Occipital lobe (tissue), 2 donors: ENCODE measurements around the gene HSD11B2. TPM values are rescaled to one million over a fixed set of nuclear protein-coding genes. Genes with fewer than 3 reads are reported as not detected.

Source experiments
- DNase-seq: peaks from one replicate; lab custom pipeline; 2025; lab: John Stamatoyannopoulos, UW
- total RNA-seq: library from RNA; depleted of rRNA; stranded (reverse); fragments of >200 nt; gene quantifications from one replicate; pipeline ENCODE4 v1.2.3, GENCODE V29; 2014

HSD11B2 gene
- total RNA-seq, 1 donor from 2014 or later = not detected

DNA sequence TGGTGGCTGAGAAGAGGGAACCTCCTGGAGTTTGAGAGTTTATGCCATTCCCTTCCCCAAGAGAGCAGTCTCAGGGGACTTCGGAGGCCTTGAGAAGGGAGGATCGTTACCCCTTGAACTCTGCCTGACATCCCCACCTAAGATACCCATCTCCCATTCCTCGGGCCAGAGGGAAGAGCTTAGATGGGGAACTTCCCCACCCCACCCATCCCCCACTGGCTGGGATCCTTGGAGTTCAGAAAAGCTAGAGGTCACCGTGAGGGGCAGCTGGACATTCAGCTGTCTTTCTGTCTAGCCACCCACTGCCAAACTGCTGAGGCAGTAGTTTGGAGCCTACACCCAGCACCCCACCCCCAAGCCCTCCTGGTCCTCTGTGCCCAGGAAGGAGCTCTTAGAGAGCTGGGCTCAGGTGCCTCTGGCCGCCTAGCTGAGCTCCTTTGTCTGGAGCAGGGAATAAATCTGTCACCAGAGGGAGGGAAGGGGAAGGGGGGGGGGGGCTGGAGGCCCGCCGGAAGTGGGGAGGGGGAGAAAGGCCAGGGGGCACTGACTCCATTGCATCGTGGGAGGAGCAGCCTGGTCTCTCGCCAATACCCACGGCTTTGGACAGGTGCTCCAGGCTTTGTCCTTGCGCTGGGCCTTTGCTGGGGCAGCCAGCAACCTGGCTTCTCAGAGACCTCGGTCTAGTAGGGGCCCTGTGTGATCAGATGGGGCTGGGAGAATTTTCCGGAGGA is 1.0 kb downstream of the HSD11B2 start:
- no peak for DNase-seq

DNA sequence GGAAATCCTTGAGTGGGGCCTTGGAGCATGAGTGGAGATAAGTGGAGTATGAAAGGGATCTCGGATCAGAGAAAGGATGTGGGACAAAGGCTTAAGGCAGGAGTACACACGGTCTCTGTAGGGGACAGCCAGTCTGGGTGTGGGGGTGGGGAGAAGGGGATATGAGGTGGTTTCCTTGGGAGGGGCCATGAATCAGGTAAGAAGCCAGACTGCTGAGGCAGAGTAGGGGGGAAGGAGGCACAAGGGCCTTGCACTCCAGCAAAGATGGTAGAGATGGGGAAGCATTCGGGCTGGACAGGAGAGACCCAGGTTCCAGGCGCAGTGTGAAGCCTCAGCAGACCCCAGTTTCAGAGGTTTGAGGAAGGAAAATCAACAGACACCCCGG is 1.6 kb downstream of the HSD11B2 start:
- no peak for DNase-seq

DNA sequence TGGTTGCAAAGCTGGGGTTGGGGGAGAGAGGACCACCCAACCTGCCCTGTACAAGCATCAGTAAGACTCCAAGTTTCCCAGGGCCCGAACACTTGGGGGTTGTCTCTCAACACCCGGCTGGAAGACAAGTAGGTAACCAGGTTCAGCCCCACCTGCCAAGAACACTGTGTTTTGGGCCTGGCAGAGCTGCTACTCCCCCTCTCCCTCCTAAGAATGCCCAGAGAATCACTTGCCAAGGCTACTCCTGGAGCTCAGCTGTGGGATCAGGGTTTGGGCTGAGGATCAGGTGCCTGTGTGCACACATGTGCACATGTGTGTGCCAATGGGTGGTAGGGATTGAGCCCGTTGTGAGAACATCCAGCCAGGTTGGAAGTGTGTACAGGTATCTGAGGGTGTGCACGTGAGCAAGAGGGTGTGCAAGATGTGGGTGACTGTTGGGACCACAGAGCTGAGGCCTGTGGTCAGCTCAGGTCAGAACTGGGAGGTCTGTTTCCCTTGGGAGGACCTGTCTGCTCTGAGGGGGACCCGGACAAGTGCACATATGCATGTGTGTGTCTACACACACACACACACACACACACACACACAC is 2.3 kb downstream of the HSD11B2 start:
- DNase-seq = no peak

DNA sequence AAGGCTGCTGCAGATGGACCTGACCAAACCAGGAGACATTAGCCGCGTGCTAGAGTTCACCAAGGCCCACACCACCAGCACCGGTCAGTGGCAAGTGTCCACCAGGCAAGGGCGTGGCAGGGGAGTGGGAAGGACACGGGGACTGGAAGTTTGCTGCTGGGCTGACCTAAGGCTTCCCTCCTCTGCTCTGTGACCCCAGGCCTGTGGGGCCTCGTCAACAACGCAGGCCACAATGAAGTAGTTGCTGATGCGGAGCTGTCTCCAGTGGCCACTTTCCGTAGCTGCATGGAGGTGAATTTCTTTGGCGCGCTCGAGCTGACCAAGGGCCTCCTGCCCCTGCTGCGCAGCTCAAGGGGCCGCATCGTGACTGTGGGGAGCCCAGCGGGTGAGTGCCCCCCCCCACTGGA is 4.8 kb downstream of the HSD11B2 start:
- no peak for DNase-seq

DNA sequence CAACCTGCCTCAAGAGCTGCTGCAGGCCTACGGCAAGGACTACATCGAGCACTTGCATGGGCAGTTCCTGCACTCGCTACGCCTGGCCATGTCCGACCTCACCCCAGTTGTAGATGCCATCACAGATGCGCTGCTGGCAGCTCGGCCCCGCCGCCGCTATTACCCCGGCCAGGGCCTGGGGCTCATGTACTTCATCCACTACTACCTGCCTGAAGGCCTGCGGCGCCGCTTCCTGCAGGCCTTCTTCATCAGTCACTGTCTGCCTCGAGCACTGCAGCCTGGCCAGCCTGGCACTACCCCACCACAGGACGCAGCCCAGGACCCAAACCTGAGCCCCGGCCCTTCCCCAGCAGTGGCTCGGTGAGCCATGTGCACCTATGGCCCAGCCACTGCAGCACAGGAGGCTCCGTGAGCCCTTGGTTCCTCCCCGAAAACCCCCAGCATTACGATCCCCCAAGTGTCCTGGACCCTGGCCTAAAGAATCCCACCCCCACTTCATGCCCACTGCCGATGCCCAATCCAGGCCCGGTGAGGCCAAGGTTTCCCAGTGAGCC is 5.8 kb downstream of the HSD11B2 start:
- no peak for DNase-seq

DNA sequence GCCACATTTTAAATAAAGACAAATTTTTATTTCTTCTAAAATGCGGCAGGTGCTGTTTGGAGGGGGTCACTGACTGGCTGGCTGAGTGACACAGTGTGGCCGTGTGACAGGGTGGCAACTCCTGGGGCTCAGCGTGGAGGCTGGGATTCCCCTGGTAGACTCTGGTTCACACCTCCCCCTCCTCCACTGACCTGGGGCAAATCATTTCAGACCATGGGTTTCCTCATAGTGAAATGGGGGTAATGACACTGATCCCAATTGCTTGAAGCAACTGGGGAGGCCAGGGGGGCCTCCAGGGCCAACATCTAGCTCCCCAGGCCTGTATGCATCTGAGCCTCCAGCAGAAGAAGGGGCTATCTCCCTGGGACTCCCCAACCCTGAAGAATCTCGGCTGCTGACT is 6.6 kb downstream of the HSD11B2 start:
- no peak for DNase-seq

DNA sequence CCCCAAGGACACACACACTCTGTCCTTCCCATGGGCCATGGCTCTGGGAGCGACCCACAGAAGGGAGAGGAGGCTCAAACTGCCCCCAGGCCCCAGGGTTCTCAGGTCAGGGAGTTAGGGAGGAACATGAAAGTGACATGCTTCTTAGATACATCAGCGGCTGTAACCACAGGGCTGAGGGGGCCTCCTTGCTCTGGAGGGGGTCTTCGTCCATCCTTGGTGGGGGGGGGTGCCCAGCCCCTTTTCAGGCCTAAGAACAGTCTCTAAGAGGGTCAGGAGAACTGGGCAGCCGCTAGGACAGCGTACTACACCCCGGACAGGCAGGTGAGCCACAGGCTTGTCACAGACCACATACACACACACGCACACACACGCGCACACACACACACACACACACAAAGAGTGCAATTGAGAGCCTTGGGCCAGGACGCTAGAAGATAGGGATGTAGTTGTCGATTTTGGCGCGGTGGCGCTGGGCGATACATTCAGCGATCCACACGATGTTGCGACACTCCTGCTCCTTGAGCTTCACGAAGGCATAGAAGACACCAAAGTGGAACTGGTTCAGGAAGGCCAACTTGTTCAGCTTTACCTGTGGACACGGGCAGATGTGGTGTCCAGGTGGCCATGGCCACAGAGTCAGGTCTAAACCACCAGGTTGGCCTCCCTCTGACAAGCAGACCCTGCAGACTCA is 7.3 kb downstream of the HSD11B2 start:
- no peak for DNase-seq

DNA sequence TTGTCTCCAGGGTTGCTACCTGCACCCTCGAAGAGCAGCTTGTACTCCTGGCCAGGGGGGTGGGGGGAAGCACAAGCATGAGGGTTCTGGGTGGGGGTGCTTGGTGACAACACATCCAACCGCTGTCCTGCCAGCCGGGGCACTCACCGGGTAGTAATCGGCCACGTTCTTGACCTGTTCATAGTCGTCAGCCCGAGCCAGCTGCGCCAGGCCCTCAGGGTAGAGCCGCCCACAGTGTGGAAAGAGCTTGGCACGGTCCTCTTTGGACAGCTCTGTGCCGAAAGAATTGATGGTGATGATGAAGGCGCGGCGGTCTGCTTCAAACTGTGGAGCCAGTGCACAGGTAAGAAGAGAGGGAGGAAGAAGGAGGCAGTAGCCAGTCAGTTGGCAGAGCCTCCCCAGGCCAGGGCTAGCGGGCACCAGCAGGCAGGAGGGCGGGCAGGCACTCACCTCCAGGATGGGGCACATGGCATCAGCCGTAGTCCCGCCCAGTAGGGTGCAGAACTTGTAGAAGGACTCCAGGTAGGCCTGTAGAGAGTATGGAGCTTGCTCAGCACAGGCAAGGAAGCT is 8.0 kb downstream of the HSD11B2 start:
- no peak for DNase-seq

DNA sequence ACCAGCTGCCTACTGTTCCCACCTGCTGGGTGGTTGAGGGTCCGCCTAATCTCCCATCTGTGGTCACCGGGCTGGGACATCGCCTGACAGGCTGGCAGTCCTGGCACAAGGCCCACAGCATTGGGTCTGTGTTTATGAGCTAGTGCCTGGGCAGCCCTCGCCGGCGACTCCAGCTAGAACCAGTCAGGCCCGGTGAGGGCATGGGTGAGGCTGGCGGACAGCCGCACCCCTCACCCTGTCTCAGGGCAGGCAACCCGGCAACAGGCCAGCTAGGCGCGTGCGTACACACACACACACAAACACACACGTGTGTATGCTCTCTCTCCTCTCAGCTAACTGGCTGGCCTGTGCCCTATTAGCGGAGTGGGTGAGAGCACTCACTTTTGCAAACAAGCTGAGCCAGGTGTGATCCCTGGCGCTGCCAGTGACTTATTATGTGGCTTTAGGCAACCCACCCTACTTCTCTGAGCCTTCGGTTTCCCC is 10.4 kb downstream of the HSD11B2 start:
- no peak for DNase-seq

DNA sequence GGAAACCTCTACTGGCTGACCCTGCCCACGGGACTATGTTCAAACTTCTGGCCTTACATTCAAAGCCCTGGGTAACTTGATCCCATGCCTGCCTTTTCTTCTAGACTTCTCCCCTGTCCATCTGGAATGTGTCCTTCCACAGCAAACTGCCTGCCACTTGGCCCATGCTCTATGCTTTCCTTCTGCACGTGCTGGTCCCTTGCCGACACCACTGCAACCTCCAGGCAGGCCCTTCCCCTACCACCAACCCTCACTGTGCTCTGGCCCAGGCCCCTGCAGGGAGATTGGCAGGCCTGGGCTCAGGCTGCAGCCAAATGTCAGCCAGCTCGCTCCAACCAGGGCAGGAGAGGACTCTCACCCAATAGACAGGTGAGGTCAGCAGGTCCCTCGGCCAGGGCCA is 11.0 kb downstream of the HSD11B2 start:
- no peak for DNase-seq

DNA sequence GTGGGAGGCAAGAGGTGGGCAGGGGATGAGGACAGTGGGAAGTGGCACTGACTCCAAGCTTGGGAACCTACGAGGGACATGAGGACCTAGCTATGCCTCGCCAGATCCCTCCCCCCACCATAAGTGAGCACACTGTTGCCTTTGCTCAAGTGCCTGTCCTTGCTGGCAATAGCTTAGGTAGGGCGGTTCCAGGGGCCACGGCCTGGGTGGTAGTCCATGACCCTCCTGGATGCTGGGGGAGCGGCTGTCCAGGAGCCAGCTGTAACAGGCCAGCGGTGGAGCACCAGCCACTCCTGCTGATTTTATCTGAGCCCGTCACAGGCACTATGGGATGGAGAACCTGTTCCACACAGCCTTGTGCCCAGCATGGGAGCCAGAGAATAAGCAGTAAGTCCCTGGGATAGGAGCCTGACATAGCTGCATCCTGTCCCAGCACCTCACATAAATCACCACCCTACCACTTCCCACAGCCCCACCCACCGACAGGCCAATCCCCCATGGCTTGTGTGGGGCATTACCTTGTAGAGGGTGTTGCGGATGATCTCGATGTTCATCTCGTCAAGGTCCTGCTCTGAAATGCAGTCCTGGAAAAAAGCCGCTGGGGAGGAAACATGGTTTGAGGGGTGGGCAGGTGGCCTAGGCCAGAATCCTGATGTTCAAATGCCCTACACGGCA is 11.8 kb downstream of the HSD11B2 start:
- DNase-seq = no peak

DNA sequence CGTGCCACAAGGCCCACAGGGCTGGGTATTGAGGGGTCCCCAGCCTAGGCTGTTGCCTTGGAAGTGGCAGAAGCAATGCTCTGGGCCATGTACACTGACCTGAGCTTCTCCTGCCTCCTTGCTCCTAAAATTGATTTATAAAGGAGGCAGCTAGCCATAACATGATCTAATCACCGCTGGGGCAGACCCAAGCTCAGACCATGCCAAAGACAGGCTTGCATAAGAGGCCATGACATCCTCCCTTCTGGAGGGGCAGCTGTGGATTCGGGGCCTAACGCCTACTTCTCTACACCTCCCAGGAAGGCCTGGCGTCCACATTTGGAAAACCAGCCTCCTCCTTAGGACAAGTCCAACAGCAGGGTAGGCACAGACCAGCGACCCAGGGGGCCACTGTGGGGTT is 12.3 kb downstream of the HSD11B2 start:
- DNase-seq = no peak

DNA sequence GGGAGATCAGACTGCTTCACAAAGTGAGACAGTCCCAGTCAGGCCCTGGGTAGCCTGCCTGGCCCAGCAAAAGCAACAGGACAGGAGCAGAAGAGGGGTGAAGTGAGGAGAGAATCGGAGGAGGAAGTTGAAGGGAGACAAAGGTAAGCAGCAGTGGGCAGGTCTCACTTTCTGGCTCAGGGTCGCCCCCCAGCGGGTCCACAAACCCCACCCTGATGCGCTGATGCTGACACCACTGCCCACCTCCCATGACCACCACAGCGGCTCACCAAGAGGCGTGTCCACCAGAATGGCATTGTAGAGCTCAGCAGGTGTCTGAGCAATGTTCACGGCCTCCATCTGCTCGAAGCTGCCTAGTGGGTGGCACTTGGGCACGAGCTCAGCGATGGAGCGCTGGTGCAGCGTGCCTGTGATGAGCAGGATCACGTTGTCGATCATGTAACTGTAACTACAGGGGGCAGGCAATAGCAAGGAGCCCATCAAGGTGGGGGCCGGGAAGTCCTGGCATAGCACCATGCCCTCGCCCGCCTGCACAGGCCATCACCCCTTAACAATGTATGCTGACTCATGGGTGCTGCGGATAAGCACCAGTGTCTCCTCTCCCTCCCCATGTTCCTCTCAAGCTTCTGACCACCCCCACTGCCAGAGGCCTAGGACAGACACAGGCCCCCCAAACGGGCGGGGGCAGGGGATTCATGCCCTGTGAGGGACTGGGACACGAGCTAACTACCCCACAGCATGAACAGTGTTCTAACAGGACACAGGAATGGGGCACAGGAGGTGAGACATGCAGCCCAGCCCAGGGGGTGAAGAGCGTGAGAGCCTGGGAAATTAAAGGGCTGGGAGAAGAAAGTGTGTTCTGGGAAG is 13.6 kb downstream of the HSD11B2 start:
- no peak for DNase-seq

DNA sequence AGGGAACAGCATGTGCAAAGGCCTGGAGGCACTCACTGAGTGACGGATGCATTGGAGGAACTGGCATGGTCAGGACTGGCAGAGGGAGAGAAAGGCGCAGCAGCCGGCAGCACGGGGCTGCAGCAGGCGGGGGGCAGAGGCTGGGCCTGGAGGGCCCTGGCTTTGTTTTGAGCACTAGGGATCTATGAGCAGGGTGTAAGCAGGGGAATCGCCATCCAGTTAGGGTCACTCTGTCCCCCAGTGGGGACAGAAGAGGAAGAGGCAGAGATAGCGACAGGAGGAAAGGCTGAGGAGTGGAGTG is 14.2 kb downstream of the HSD11B2 start:
- no peak for DNase-seq

DNA sequence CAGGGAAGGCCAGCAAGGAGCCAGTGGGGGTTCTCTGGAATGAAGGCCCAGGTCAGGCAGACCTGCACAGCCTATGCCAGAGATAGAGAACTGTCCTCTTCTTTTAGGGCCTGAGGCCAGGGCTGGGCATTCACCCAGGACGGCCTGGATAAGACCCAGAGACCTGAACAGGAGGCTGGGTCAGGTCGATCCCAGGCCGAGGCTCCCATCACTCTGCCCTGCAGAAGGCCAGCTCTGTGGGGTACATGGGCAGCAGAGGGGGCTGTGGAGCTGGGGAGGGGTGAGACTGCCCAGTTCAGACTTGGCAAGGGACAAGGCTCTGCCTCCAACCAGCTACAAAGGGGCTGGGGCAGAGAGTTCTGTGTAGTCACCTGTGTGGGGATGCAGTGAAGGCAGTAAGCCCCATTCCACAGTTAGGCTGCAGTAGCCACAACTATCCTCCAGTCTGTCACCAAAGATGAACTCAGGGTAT is 14.6 kb downstream of the HSD11B2 start:
- no peak for DNase-seq

DNA sequence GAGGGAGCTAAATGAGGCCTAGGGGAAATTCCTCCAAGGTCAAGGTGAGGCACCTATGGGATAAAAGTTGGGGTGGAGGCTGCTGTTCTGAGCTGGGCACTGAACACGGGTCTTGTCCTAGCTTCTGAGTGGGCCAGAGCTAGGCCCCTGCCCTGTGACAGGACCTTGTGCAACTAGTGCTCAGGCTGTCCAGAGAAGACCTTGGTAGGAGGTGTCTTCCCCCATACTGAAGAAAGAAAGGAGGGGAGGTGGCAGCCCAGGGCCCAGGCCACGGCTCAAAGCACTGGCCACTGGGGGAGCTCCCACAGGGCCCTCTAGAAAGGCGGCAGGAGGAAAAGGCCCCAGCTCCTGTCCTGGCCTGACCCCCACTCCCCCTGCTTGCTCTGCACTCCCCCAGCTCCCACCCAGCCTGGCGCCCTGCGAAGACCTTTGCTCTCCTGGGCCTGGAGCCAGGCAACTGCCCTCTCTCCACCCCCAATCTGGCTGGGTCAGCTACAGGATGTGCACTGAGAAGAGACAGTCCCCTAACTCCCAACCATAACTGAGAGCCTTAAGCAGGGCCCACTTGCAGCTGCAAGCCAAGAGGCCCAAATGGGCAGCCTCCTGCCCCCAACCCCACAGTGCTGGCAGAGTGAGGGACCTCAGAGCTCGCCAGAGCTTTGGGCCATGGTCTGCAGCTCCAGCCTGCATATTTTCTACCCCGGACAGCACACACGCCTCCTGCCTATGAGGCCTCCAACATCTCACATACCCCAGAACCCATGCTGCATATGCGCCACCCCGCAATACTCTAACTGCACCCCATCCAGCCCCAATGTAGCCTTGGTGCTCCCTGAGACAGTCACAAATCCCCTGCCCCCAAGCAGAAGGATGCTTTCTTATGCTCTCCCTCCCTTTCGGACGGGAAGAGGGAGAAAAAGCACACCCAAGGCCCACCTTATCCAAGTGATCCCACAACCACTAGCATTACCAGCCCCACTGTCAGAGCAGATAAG is 15.3 kb downstream of the HSD11B2 start:
- no peak for DNase-seq

DNA sequence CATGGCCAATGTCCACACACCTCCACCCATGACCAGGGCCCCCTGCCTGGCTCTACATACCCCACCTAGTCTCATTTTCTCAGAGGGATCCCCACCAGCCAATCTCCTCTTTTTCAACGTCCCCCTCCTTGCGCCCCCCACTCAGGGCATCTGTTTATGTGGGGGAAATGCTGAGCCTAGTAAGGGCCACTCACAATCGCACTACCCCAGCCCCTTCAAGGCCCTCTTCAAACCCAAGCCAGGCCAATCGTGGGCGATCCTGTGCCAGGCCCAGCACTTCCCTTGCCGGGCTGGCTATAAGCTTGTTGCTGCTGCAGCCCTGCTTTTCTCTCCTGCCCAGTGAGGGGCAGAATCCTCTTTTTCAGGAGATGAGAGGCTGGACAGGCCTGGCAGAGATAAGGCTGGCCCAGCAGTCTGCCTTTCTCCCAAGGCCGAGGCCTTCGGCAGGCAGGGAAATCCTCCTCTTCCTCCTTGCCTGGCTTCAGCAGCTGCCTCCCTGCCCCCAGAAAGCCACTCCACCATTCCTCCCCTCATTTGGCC is 16.1 kb downstream of the HSD11B2 start:
- DNase-seq = no peak

DNA sequence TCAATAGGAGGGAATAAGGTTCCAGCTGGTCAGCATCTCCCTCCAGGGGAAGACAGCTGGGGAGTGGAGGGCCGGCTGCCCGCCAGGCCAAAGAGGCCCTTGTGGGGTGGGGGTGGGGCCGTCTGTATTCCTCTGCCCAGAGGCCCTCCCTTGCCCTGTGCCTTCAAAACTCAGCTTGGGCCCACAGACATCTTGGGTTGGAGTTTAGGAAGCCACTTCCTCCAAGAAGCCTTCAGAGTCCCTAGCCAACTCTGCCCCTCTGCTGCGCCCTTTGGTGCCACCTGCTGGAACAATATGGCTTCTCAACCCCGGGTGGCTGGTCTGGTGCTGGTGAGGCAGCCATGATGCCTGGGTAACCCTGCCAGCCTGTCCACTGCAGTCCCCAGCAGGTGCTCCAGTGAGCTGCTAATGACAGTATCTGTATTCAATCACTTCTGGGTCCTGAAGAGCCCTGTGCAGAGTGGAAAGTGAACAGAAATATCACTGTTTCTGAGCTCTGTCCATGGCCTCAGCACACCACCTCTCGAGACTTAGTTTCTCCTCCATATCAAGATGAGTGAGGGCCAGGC is 16.7 kb downstream of the HSD11B2 start:
- no peak for DNase-seq

DNA sequence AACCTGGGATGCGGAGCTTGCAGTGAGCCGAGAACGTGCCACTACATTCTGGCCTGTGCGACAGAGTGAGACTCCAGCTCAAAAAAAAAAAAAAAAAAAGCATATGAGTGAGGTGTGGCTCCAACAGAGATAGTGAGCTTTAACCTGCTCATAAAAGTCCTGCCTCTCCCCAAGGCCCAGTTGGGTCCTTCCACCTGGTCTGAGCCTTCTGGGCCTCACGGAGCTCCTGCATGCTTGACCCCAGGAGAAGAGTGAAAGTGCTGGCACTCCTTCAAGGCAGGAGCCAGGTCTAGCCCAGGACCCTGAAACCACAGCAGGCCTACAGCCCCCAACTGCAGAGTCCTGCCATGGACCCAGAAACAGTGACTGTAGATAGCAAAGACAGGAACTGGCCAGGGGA is 17.7 kb downstream of the HSD11B2 start:
- DNase-seq = no peak
